Fibroblast of villous mesenchyme (primary cell): ENCODE data around the gene LARP4B. TPM values are rescaled to one million over a fixed set of nuclear protein-coding genes. Genes with fewer than 3 reads are reported as not detected.

Experiments
- DNase-seq: peaks from one replicate; pipeline ENCODE4 v3.0.0-alpha.2; 2010; ENCODE audit warnings: low read depth
- H3K4me3 ChIP-seq: 2 replicates; pipeline ENCODE4 v1.5.1; 2011; ENCODE audit warnings: low read depth, mild to moderate bottlenecking, low read length
- total RNA-seq: library from RNA; depleted of rRNA; stranded (reverse); fragments of >200 nt; gene quantifications from 2 replicates; pipeline ENCODE4 v1.2.3, GENCODE V29; 2012
- TF ChIP-seq, protein P1 (sequence below): IDR thresholded peaks from 2 replicates; pipeline ENCODE4 v1.5.1; 2012; ENCODE audit warnings: low read depth, mild to moderate bottlenecking, low read length; ENCODE audit not compliant: insufficient read depth

The LARP4B gene
- total RNA-seq, 1 donor, result 57.4 TPM

DNA sequence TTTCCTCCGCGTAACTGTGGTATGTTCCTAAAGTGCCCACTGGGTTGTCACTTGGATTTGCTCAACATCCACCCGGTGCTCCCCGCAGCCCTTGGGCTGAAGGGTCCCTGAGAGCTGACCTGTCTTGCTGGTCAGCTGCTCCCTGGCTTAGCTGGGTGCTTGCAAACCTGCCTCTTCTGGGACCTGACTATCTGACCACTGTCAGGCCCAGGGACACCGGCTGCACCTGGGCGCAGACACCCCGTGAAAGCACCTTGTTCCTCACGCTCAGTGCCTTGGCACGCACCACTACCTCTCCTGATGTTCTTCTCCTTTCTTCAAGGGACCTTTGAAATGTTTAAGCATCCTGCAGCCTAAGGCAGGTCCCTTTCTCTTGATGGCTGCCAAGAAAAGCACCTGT lies 26.6 kb upstream of the LARP4B start:
- no peak overlapping the region for H3K4me3 ChIP-seq
- DNase-seq, result no peak
- TF ChIP-seq, protein P1, sequence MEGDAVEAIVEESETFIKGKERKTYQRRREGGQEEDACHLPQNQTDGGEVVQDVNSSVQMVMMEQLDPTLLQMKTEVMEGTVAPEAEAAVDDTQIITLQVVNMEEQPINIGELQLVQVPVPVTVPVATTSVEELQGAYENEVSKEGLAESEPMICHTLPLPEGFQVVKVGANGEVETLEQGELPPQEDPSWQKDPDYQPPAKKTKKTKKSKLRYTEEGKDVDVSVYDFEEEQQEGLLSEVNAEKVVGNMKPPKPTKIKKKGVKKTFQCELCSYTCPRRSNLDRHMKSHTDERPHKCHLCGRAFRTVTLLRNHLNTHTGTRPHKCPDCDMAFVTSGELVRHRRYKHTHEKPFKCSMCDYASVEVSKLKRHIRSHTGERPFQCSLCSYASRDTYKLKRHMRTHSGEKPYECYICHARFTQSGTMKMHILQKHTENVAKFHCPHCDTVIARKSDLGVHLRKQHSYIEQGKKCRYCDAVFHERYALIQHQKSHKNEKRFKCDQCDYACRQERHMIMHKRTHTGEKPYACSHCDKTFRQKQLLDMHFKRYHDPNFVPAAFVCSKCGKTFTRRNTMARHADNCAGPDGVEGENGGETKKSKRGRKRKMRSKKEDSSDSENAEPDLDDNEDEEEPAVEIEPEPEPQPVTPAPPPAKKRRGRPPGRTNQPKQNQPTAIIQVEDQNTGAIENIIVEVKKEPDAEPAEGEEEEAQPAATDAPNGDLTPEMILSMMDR, result no peak

DNA sequence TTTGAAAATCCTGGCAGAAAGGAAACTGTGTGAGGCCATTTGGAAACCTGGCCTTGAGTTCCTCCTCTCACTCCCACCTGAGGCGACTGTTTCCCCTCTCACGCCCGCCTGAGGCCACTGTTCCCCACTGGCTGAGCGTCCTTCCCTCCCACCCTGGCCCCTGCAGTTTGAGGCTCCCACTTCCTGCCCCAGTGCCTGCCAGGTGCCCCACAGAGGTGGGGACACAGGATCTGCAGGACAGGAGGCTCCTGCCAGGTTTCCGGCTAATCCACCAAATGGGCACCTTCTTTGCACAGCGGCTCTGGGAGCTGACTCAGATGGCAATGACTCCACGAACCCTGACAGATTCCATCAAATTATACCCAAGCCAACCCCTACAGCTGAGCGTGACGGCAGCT lies 24.3 kb upstream of the LARP4B start:
- TF ChIP-seq, protein P1, result no peak
- no peak for DNase-seq
- H3K4me3 ChIP-seq, result no peak overlapping the region

DNA sequence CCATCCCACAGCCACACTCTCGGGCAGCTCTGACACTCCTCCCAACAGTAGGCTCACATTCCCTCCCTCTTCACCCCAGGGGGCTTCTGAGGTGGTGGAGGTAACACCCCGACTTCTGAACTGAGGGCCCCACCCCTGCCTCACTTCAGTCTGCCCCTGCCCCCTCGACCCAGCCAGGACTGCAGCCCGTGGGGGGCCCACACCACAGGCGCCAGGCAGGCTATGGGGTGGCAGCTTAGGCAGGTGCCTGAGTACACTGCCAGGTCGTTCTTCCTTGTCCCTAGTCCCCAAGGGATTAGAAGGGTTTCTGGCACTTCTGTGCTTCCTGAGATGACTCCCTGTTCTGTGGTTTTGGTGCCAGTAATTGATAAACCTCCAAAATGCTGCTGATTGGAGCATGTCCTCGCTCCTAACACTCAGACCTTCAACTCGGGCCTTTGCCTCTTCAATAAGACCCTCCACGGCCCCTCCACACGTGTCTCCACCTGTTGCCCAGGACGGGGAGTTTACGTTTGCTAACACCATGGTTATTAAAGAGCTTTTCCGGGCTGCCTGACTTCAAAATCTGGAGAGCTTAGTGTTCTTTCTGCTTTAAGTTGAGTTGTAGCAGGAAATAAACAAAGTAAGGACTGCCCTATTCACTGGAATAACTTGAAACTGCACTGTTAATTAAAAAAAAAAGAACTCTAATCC lies 23.8 kb upstream of the LARP4B start:
- TF ChIP-seq, protein P1, result no peak
- no peak overlapping the region for H3K4me3 ChIP-seq
- no peak for DNase-seq

DNA sequence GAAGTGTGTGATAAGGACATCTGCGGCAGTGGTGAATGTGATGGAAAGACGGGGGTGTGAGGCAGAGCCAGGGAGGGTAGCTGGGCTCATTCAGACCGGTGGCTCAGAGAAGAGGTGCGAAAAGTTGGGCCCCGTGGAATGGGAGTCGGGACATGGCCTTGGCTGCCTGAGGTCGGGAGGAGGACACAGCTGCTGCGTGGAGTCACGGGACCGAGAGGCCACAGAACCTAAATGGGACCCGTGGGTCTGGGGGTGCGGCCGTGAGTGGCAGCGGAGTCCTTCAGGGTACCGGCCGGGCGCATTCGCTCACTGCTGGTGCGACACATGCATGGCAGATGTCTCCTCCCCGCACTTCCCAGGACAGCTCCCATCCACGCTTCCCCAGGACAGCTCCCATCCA lies 22.9 kb upstream of the LARP4B start:
- no peak for DNase-seq
- TF ChIP-seq, protein P1, result no peak
- no peak overlapping the region for H3K4me3 ChIP-seq

DNA sequence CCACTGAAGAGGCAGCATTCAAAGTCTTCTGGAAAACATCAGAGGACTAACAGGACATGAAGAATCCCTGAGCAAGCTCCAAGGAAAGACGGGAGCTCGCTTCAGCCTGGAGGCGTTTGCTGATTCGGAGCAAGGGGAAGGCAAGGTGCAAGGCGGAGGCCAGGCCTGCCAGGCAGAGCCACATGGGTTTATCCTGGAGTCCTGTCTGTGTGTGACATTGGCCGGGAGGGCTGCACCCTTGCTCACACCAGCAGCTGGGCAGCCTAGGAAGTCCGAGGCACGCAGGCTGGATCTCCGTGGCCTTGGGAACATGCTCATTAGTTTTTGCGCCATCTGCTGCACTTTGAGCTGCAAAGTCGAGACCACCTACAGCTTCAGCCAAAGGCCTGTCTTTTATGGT lies 22.3 kb upstream of the LARP4B start:
- no peak overlapping the region for H3K4me3 ChIP-seq
- no peak for DNase-seq
- TF ChIP-seq, protein P1, result no peak

DNA sequence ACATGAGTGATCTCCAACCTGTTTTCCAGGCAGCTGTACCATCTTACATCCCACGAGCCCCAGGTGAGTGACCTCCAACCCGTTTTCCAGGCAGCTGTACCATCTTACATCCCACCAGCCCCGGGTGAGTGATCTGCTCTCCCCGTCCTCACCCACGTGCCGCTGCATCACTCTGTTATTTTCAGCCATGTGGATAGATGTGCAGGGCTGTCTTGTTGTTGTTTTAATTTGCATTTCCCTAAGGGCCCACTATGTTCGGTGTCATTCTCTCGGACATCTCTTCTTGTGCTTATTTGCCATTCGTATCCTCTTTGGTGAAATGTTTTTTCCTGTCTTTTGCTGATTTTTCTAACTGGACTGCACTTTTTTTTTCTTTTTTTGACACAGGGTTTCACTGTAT lies 17.9 kb upstream of the LARP4B start:
- DNase-seq, result no peak
- H3K4me3 ChIP-seq, result no peak overlapping the region
- TF ChIP-seq, protein P1, result no peak

DNA sequence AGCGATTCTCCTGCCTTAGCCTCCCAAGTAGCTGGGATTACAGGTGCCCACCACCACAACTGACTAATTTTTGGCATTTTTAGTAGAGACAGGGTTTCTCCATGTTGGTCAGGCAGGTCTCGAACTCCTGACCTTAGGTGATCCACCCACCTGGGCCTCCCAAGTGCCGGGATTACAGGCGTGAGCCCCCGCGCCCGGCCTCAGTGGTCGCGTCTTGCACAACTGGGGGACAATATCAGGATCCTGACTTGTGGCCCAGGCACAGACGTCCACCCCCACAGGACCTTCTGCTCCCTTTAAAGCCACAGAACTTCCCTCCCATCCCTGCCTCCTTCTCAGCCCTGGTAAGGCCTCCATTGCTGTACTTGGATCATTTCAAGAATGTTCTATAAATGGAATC lies 16.8 kb upstream of the LARP4B start:
- no peak for DNase-seq
- TF ChIP-seq, protein P1, result no peak
- H3K4me3 ChIP-seq, result no peak overlapping the region
